ENCODE results near the gene ARID4B. TPM values are rescaled to one million over a fixed set of nuclear protein-coding genes. Genes with fewer than 3 reads are reported as not detected.

ARID4B gene
- total RNA-seq, 1 experiment from 2014 or later, result 34.0 TPM

DNA sequence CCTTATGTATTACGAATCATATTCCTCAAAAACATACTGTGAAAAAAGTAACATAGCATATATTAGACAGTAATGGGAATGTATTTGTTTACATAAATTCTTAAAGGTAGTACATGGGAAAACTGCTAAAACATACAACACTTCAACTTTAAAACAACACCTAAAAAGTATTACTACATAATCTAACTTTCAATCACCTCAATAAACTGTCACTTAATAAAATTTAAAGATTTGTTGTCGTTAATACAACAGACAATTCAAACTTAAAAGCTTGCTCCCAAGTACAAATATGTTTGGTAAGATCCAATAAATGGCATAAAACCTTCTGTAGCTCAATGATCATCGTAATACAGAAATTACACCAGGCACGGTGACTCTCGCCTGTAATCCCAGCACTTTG lies 3.7 kb downstream of the ARID4B start:
- peaks cover 5% of the 10 kb centered on the region for H3K23me2 ChIP-seq (ENCODE audit: insufficient read length, low read depth, low read length, poor library complexity, severe bottlenecking)
- Mint-ChIP-seq H3K9me3 (no peaks in the 10 kb centered on the region), H3K4me1 (peaks cover 26% of the 10 kb centered on the region in 2 experiments), H3K4me3 (peak overlapping the region; percentile 39 to 60; a peak in 3 of 5 replicates), H3K36me3 (ENCODE audit: insufficient read depth in 1 of 3, low read depth in 3 of 3) (peaks cover 22 to 42% (median 42%) of the 10 kb centered on the region in 3 experiments), H3K27me3 (ENCODE audit: low read depth) (no peaks in the 10 kb centered on the region), H3K27ac (peak overlapping the region in 2 of 3 experiments; percentile 20 to 46; a peak in 2 of 7 replicates)
- no peak overlapping the region for H3K4me2 ChIP-seq (ENCODE audit: insufficient read depth, insufficient read length, low read length)
- H3K9ac ChIP-seq (ENCODE audit: extremely low read depth, insufficient read length, low read length), result no peak overlapping the region
- no peak overlapping the region for H4K8ac ChIP-seq (replicated peaks; ENCODE audit: insufficient read length, low read depth, low read length)
- H3K27me3 ChIP-seq (ENCODE audit: insufficient read depth, low read length), result no peaks in the 10 kb centered on the region
- H3K14ac ChIP-seq (ENCODE audit: insufficient read depth, low read length), result no peak overlapping the region
- no peak overlapping the region for H2AK5ac ChIP-seq (ENCODE audit: insufficient read length, low read length)
- no peaks in the 10 kb centered on the region; the same call in 1 of the 2 replicates for H3K4me1 ChIP-seq (ENCODE audit: insufficient read depth, low read length)
- no peak overlapping the region for H3K18ac ChIP-seq (ENCODE audit: insufficient read length, low read depth, low read length)
- H3K23ac ChIP-seq (ENCODE audit: insufficient read length, low read depth, low read length), result no peak overlapping the region
- no peak for DNase-seq
- H2BK120ac ChIP-seq (ENCODE audit: low read depth, low read length, poor library complexity, severe bottlenecking), result no peak overlapping the region
- H2BK20ac ChIP-seq (ENCODE audit: low read depth, low read length, poor library complexity, severe bottlenecking), result no peak overlapping the region
- H2BK12ac ChIP-seq (ENCODE audit: insufficient read length, low read depth, low read length), result no peak overlapping the region
- no peak overlapping the region for H2AFZ ChIP-seq (ENCODE audit: low read length)
- H3T11ph ChIP-seq (ENCODE audit: low read length), result no peak overlapping the region
- H2BK5ac ChIP-seq (ENCODE audit: insufficient read length, low read length), result no peak overlapping the region
- no peak overlapping the region for H3K4ac ChIP-seq (ENCODE audit: low read depth, low read length)
- no peak overlapping the region for H2BK15ac ChIP-seq (ENCODE audit: low read depth, low read length)
- no peak overlapping the region for H4K91ac ChIP-seq (ENCODE audit: insufficient read length, low read depth, low read length)
- peaks cover 6% of the 10 kb centered on the region for H3K79me1 ChIP-seq (ENCODE audit: insufficient read depth, low read depth, low read length, poor library complexity, severe bottlenecking)
- no peak overlapping the region for H3K56ac ChIP-seq (ENCODE audit: insufficient read length, low read depth, low read length)
- TF ChIP-seq, protein P1, sequence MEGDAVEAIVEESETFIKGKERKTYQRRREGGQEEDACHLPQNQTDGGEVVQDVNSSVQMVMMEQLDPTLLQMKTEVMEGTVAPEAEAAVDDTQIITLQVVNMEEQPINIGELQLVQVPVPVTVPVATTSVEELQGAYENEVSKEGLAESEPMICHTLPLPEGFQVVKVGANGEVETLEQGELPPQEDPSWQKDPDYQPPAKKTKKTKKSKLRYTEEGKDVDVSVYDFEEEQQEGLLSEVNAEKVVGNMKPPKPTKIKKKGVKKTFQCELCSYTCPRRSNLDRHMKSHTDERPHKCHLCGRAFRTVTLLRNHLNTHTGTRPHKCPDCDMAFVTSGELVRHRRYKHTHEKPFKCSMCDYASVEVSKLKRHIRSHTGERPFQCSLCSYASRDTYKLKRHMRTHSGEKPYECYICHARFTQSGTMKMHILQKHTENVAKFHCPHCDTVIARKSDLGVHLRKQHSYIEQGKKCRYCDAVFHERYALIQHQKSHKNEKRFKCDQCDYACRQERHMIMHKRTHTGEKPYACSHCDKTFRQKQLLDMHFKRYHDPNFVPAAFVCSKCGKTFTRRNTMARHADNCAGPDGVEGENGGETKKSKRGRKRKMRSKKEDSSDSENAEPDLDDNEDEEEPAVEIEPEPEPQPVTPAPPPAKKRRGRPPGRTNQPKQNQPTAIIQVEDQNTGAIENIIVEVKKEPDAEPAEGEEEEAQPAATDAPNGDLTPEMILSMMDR (conservative IDR thresholded peaks at IDR 0.05), result no peak
- H3K79me2 ChIP-seq (ENCODE audit: insufficient read depth, low read length), result peaks cover 47% of the 10 kb centered on the region
- WGBS (ENCODE audit: extremely low coverage, insufficient read length, low lambda C conversion rate), result 100% methylated on average over 1 of the region's 5 CpGs
- no peaks in the 10 kb centered on the region for H3K9me3 ChIP-seq (ENCODE audit: control insufficient read depth, low read depth, low read length)
- no peaks in the 10 kb centered on the region for H4K20me1 ChIP-seq (ENCODE audit: control insufficient read depth, insufficient read depth, insufficient read length)
- H3K27ac ChIP-seq (ENCODE audit: insufficient read length, low read depth, low read length), result no peak overlapping the region
- H4K5ac ChIP-seq (ENCODE audit: insufficient read length, low read depth, low read length), result no peak overlapping the region

Data from H9 (cell line).